22Rv1 (cell line): ENCODE data around the gene RNF175.

Source experiments
- CTCF ChIP-seq: fragments of 450-650 bp; IDR thresholded peaks from 2 replicates; pipeline ENCODE4 v1.5.1; 2017; ENCODE audit warnings: mild to moderate bottlenecking
- ZFX ChIP-seq: fragments of 450-650 bp; IDR thresholded peaks from 2 replicates; pipeline ENCODE4 v1.6.1; 2017; ENCODE audit warnings: antibody characterized with exemption, borderline replicate concordance

GRCh38 chr4:153741541-153741940 is 18.3 kb downstream of the RNF175 start:
- TF ChIP-seq CTCF (no peak), ZFX (no peak)
